Osteocyte (in vitro differentiated cells): Measurements from ENCODE around the gene ETV3. TPM values are rescaled to one million over a fixed set of nuclear protein-coding genes. Genes with fewer than 3 reads are reported as not detected.

Experiments
- DNase-seq: peaks from one replicate; pipeline ENCODE4 v3.0.0; 2021; ENCODE audit warnings: mixed read lengths; ENCODE audit not compliant: unreplicated experiment; ENCODE audit errors: extremely low spot score
- H3K27ac Mint-ChIP-seq: one replicate; pipeline ENCODE4 v1.8.0; 2021; ENCODE audit warnings: mild to moderate bottlenecking, mixed read lengths; ENCODE audit not compliant: unreplicated experiment
- H3K27me3 Mint-ChIP-seq: one replicate; pipeline ENCODE4 v1.8.0; 2021; ENCODE audit warnings: mixed read lengths; ENCODE audit not compliant: unreplicated experiment
- H3K36me3 Mint-ChIP-seq: one replicate; pipeline ENCODE4 v1.8.0; 2021; ENCODE audit warnings: mixed read lengths; ENCODE audit not compliant: unreplicated experiment
- H3K4me1 Mint-ChIP-seq: one replicate; pipeline ENCODE4 v1.8.0; 2021; ENCODE audit warnings: mixed read lengths; ENCODE audit not compliant: unreplicated experiment
- H3K4me3 Mint-ChIP-seq: one replicate; pipeline ENCODE4 v1.8.0; 2021; ENCODE audit warnings: mild to moderate bottlenecking, moderate library complexity, mixed read lengths; ENCODE audit not compliant: unreplicated experiment
- H3K9me3 Mint-ChIP-seq: one replicate; pipeline ENCODE4 v1.8.0; 2021; ENCODE audit warnings: mixed read lengths; ENCODE audit not compliant: unreplicated experiment
- total RNA-seq: library from RNA; stranded (reverse); gene quantifications from 2 replicates; pipeline ENCODE4 v1.2.1, GENCODE V29; 2021
- TF ChIP-seq, protein P1 (sequence below): fragments of 200-600 bp; sonication (generic); IDR thresholded peaks from 2 replicates; pipeline ENCODE4 v1.5.0; 2021; ENCODE audit warnings: antibody characterized with exemption, mild to moderate bottlenecking, moderate library complexity

The ETV3 gene
- total RNA-seq, 1 donor from 2014 or later, result 28.5 TPM

DNA sequence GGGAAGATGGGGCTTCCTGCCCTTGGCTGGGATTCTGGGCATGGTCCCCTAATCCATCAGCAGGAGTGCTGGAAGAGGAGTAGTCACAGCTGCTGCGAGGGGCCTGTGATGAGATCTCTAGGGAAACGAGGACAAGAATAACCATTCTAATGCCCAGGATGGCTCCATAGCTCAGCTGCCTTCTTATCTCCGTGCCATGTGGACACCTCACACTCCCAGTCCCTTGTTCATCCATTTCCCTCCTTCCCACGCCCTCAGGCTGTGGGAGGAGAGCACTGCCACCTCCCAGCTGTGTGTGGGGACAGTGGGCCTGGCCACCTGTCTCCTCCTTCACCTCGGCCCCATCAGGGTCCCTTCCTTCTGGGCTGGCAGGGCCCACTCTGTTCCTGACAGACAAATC lies 16.1 kb upstream of the ETV3 start:
- Mint-ChIP-seq H3K4me1 (peaks cover 27% of the 10 kb centered on the region), H3K9me3 (no peaks in the 10 kb centered on the region), H3K4me3 (no peak overlapping the region), H3K27me3 (peaks cover 21% of the 10 kb centered on the region), H3K36me3 (no peaks in the 10 kb centered on the region), H3K27ac (no peak overlapping the region)
- DNase-seq, result no peak
- TF ChIP-seq, protein P1, sequence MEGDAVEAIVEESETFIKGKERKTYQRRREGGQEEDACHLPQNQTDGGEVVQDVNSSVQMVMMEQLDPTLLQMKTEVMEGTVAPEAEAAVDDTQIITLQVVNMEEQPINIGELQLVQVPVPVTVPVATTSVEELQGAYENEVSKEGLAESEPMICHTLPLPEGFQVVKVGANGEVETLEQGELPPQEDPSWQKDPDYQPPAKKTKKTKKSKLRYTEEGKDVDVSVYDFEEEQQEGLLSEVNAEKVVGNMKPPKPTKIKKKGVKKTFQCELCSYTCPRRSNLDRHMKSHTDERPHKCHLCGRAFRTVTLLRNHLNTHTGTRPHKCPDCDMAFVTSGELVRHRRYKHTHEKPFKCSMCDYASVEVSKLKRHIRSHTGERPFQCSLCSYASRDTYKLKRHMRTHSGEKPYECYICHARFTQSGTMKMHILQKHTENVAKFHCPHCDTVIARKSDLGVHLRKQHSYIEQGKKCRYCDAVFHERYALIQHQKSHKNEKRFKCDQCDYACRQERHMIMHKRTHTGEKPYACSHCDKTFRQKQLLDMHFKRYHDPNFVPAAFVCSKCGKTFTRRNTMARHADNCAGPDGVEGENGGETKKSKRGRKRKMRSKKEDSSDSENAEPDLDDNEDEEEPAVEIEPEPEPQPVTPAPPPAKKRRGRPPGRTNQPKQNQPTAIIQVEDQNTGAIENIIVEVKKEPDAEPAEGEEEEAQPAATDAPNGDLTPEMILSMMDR, result no peak

DNA sequence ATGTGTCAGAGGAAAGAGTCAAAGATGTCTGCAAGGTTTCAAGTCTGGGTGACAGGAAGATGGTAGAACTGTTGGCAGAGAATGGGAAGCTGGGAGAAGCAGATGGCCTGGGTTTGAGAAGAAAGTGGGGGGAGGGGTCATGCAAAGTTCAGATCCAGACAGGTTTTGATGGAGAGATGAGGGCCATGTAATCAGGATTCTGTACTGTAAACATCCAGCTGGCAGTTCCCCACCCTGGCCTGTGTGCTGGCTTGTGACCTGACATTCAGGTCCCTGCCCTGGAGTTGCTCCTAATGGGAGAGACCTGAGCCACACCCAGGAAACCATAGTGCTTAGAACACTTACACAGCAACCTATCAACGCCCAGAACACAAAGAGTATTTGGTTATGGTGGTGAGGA lies 15.6 kb upstream of the ETV3 start:
- TF ChIP-seq, protein P1, result no peak
- Mint-ChIP-seq H3K9me3 (no peaks in the 10 kb centered on the region), H3K27ac (no peak overlapping the region), H3K27me3 (peaks cover 21% of the 10 kb centered on the region), H3K36me3 (no peaks in the 10 kb centered on the region), H3K4me1 (peaks cover 27% of the 10 kb centered on the region), H3K4me3 (no peak overlapping the region)
- no peak for DNase-seq

DNA sequence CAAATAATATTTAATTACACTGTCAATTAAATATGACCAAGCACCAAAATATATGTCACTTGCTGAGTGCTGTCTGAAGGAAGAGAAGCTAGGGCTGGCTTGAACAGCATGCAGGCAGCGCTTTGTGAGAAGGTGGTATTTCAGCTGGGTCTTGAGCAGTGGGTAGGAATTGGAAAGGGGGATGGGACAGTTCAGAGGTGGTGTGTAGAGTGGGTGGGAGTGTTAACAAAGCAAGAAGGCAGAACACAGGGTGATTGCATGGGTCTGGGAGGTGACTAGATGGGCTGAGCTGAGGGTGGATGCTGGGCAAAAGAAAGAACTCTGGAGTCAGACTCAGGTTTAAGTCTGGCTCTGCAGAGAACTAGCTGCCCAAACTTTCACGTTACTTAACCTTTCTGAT lies 14.3 kb upstream of the ETV3 start:
- Mint-ChIP-seq H3K4me1 (peaks cover 27% of the 10 kb centered on the region), H3K27me3 (peaks cover 25% of the 10 kb centered on the region), H3K9me3 (no peaks in the 10 kb centered on the region), H3K36me3 (no peaks in the 10 kb centered on the region), H3K4me3 (no peak overlapping the region), H3K27ac (no peak overlapping the region)
- DNase-seq, result no peak
- TF ChIP-seq, protein P1, result no peak

GRCh38 chr1:157151506-157151905 lies 13.3 kb upstream of the ETV3 start:
- Mint-ChIP-seq H3K4me1 (peaks cover 24% of the 10 kb centered on the region), H3K4me3 (no peak overlapping the region), H3K36me3 (no peaks in the 10 kb centered on the region), H3K9me3 (no peaks in the 10 kb centered on the region), H3K27me3 (peaks cover 25% of the 10 kb centered on the region), H3K27ac (no peak overlapping the region)
- no peak for DNase-seq
- TF ChIP-seq, protein P1, result no peak

DNA sequence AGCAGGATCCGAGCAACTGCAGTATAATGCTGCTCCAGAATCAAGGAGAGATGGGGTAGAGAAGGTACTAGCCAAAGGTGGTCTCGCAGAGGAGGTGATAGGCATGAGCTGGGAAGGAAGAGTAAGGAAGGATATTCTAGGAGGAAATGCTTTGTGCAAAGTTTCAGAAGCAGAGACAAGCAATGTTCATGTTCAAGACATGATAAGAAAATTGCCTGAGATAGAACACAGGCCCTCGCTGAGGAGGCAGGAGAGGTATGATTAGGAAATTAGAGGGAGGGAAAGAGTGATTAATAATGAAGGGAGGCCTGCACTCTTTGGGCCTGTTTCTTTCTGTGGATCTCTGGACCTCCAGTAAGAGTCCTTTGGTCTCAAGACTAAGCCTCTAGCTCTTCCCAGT lies 12.9 kb upstream of the ETV3 start:
- no peak for DNase-seq
- H3K4me1 Mint-ChIP-seq, result peaks cover 23% of the 10 kb centered on the region
- no peaks in the 10 kb centered on the region for H3K36me3 Mint-ChIP-seq
- no peak overlapping the region for H3K27ac Mint-ChIP-seq
- no peak overlapping the region for H3K4me3 Mint-ChIP-seq
- peaks cover 25% of the 10 kb centered on the region for H3K27me3 Mint-ChIP-seq
- TF ChIP-seq, protein P1, result no peak
- H3K9me3 Mint-ChIP-seq, result no peaks in the 10 kb centered on the region
